GM12878 (cell line): ENCODE data around the gene TNFSF13. TPM values are rescaled to one million over a fixed set of nuclear protein-coding genes. Genes with fewer than 3 reads are reported as not detected.

Source experiments
- ATAC-seq: fragments of 200-7000 bp; cut with Tn5 transposase; 3 replicates; pipeline ENCODE4 v1.9.1; 2020; ENCODE audit warnings: mild to moderate bottlenecking, moderate library complexity
- BruUV-seq: library from RNA; stranded (reverse); fragments of 400-500 nt; replicated peaks from 2 replicates; lab custom pipeline; 2021; lab: Mats Ljungman, UMichigan
- CTCF ChIA-PET: fragments of 300-600 bp; sonication (Branson Sonifier 250); formaldehyde crosslinking; extraction: SDS; loops from one replicate; lab custom pipeline; 2021; ENCODE audit warnings: inconsistent platforms; lab: Yijun Ruan, JAX
- POLR2A ChIA-PET: fragments of 350-600 bp; formaldehyde crosslinking; extraction: SDS; loops from one replicate; lab custom pipeline; 2021; ENCODE audit warnings: inconsistent platforms; lab: Charles Lee
- RAD21 ChIA-PET: fragments of 300-600 bp; sonication (Branson Sonifier 250); formaldehyde crosslinking; loops from one replicate; lab custom pipeline; 2023; ENCODE audit warnings: antibody characterized with exemption; ENCODE audit not compliant: unreplicated experiment; lab: Charles Lee
- SMC1A ChIA-PET: fragments of 300-600 bp; sonication (Branson Sonifier 250); formaldehyde crosslinking; loops from one replicate; lab custom pipeline; 2023; ENCODE audit not compliant: unreplicated experiment, uncharacterized antibody; lab: Charles Lee
- DNase-seq: peaks from one replicate; pipeline ENCODE4 v3.0.0-alpha.2; 2011; ENCODE audit warnings: low read depth, low spot score
- FAIRE-seq: peaks from 3 replicates; lab custom pipeline; 2011; peaks lifted over from hg19 to GRCh38; lab: Jason Lieb, UNC
- H2AFZ ChIP-seq: 2 replicates; pipeline ENCODE4 v1.6.0; 2011; ENCODE audit warnings: low read depth, low read length, control low read depth; ENCODE audit not compliant: control insufficient read depth
- H3K27ac ChIP-seq: 2 replicates; pipeline ENCODE4 v1.5.1; 2011; ENCODE audit warnings: control low read depth; ENCODE audit not compliant: control insufficient read depth, insufficient read depth
- H3K27me3 ChIP-seq, 2 experiments: replicated peaks in 1 of 2; 2 replicates each; pipeline versions ENCODE4 v1.6.0 to v1.6.1; 2011; ENCODE audit warnings: low read length in 1 of 2; ENCODE audit not compliant: control insufficient read depth in 2 of 2, insufficient read depth in 2 of 2
- H3K36me3 ChIP-seq, 2 experiments: 2 replicates each; pipeline ENCODE4 v1.5.1; 2011; ENCODE audit warnings: low read length in 1 of 2; ENCODE audit not compliant: control insufficient read depth in 2 of 2, insufficient read depth in 2 of 2
- H3K4me1 ChIP-seq: 2 replicates; pipeline ENCODE4 v1.6.1; 2011; ENCODE audit warnings: mild to moderate bottlenecking, low read length, moderate library complexity, mixed read lengths; ENCODE audit not compliant: control insufficient read depth, insufficient read depth
- H3K4me2 ChIP-seq: 2 replicates; pipeline ENCODE4 v1.6.0; 2011; ENCODE audit warnings: control low read depth; ENCODE audit not compliant: control insufficient read depth, insufficient read depth
- H3K4me3 ChIP-seq: fragments of 200-600 bp; sonication (generic); 2 replicates; pipeline ENCODE4 v1.5.1; 2016
- H3K79me2 ChIP-seq: 2 replicates; pipeline ENCODE4 v1.6.0; 2011; ENCODE audit warnings: low read length; ENCODE audit not compliant: control insufficient read depth, insufficient read depth
- H3K9ac ChIP-seq: 2 replicates; pipeline ENCODE4 v1.8.0; 2011; ENCODE audit warnings: low read length, control low read depth, mixed read lengths; ENCODE audit not compliant: control insufficient read depth, insufficient read depth
- H3K9me3 ChIP-seq: replicated peaks from 3 replicates; pipeline ENCODE4 v1.5.1; 2011; ENCODE audit warnings: mild to moderate bottlenecking, low read length; ENCODE audit not compliant: control insufficient read depth, insufficient read depth
- H4K20me1 ChIP-seq: 2 replicates; pipeline ENCODE4 v1.6.0; 2011; ENCODE audit not compliant: control insufficient read depth, insufficient read depth
- POLR2A ChIP-seq: IDR thresholded peaks from 2 replicates; pipeline ENCODE4 v1.6.1; 2011; ENCODE audit warnings: low read depth, mild to moderate bottlenecking, low read length
- POLR2AphosphoS5 ChIP-seq: IDR thresholded peaks from 2 replicates; pipeline ENCODE4 v1.6.1; 2011; ENCODE audit warnings: mild to moderate bottlenecking, low read length, inconsistent platforms
- POU2F2 ChIP-seq: IDR thresholded peaks from 3 replicates; pipeline ENCODE4 v1.6.1; 2011; ENCODE audit warnings: low read depth, mild to moderate bottlenecking, low read length, borderline replicate concordance
- RAD51 ChIP-seq: fragments of 450-650 bp; IDR thresholded peaks from 2 replicates; pipeline ENCODE4 v1.6.1; 2016; ENCODE audit warnings: moderate library complexity, mild to moderate bottlenecking, inconsistent platforms
- SMAD5 ChIP-seq: IDR thresholded peaks from 2 replicates; pipeline ENCODE4 v1.6.1; 2016; ENCODE audit warnings: antibody characterized with exemption, low read depth
- WGBS: methylation state at CpG from one replicate; pipeline ENCODE4 v1.1.6; 2016; ENCODE audit warnings: low lambda C conversion rate; ENCODE audit not compliant: insufficient replicate concordance, insufficient coverage; ENCODE audit errors: missing lambda C conversion rate; 5-methylcytosine and 5-hydroxymethylcytosine counted together
- in situ Hi-C: fragments of 300-500 bp; cut with MboI; formaldehyde crosslinking; loops from 9 replicates; pipeline ENCODE4 v1.14.3; 2018; ENCODE audit warnings: mixed read lengths
- intact Hi-C: fragments of 100-400 bp; cut with micrococcal nuclease; formaldehyde crosslinking; loops from one replicate; pipeline ENCODE4 v1.14.2; 2022; ENCODE audit not compliant: unreplicated experiment
- polyA plus RNA-seq, 11 experiments: library from polyadenylated mRNA; depleted of rRNA in 4 of 11; unstranded in 6 of 11; stranded (reverse) in 5 of 11; fragments of >200 nt; fragmentation: Nextera tagmentation in 4 of 11; fragmentation: Illumina TruSeq in 1 of 11; extraction: Ambion mirVana in 4 of 11; extraction: Trizol in 1 of 11; gene quantifications; 1 replicate in 1 of 11; 2 replicates in 10 of 11; pipeline versions ENCODE4 v1.2.1 to v1.2.3, GENCODE V29; 2011 to 2016; ENCODE audit warnings: inconsistent platforms in 2 of 11, missing spikeins in 2 of 11, low read depth in 1 of 11
- total RNA-seq, 4 experiments: library from RNA; depleted of rRNA in 3 of 4; stranded (reverse); fragments of >200 nt in 3 of 4; fragmentation: Illumina TruSeq in 1 of 4; extraction: Trizol in 1 of 4; gene quantifications; 2 replicates each; pipeline versions ENCODE4 v1.2.1 to v1.2.3, GENCODE V29; 2013 to 2021

The TNFSF13 gene
- total and polyA plus RNA-seq, 10 of the 15 experiments (the other 5 are each of a cell fraction or from before 2014, with no cell fraction given), result 0.56 to 14.6 (median 9.7) TPM

GRCh38 chr17:7508846-7509245 lies 49.7 kb upstream of the TNFSF13 start:
- Histone ChIP-seq H3K4me1 (no peaks in the 10 kb centered on the region), H3K36me3 (peaks cover 34 to 40% of the 10 kb centered on the region in 2 experiments; a peak in 3 of 4 replicates), H3K4me2 (no peak overlapping the region), H3K27me3 (no peaks in the 10 kb centered on the region), H3K9me3 (no peaks in the 10 kb centered on the region), H3K79me2 (no peaks in the 10 kb centered on the region)
- ChIA-PET POLR2A (no interaction called here), CTCF (interaction anchor here (0.6 to 1.8 kb wide), 7 partner anchors 11 to 271 kb away, joined by 3 to 4 read pairs (median 3); no protein-coding TSS in a partner anchor)
- FAIRE-seq, result no peak
- in situ Hi-C loops (no loop called here), intact Hi-C loops (no loop called here)
- no peak for ATAC-seq
- no peak for DNase-seq
- WGBS, result 92% methylated on average over 8 of the region's 9 CpGs
- no TSS peak for BruUV-seq
- TF ChIP-seq SMAD5 (no peak), POLR2A (peak; percentile 30; the same call in 1 of the 2 replicates)
- TF ChIP-seq, all 136 proteins: peak for 1
- ChIA-PET RAD21 (no interaction called here), SMC1A (interaction anchor here (1.1 to 1.2 kb wide), 3 partner anchors 22 to 51 kb away, joined by 3 to 4 read pairs (median 3); no protein-coding TSS in a partner anchor)
- H2AFZ ChIP-seq, result no peak overlapping the region
- no peaks in the 10 kb centered on the region for H4K20me1 ChIP-seq
- H3K27ac ChIP-seq, result no peak overlapping the region
- no peak overlapping the region for H3K9ac ChIP-seq
- no peak overlapping the region for H3K4me3 ChIP-seq

GRCh38 chr17:7509937-7510336 lies 48.6 kb upstream of the TNFSF13 start:
- Histone ChIP-seq H3K9me3 (no peaks in the 10 kb centered on the region), H3K4me1 (no peaks in the 10 kb centered on the region), H2AFZ (no peak overlapping the region), H3K27me3 (no peaks in the 10 kb centered on the region), H3K9ac (no peak overlapping the region), H3K4me3 (no peak overlapping the region), H3K79me2 (no peaks in the 10 kb centered on the region), H3K4me2 (no peak overlapping the region), H3K27ac (no peak overlapping the region), H4K20me1 (no peaks in the 10 kb centered on the region), H3K36me3 (peaks cover 29 to 42% of the 10 kb centered on the region in 2 experiments; a peak in 3 of 4 replicates)
- DNase-seq, result no peak
- no peak for FAIRE-seq
- ChIA-PET CTCF (interaction anchor here (0.8 to 1.8 kb wide), 2 partner anchors 19 to 50 kb away, joined by 3 to 4 read pairs; no protein-coding TSS in a partner anchor), POLR2A (no interaction called here), SMC1A (interaction anchor here (1.1 to 1.2 kb wide), 3 partner anchors 20 to 50 kb away, joined by 3 to 4 read pairs (median 3); no protein-coding TSS in a partner anchor), RAD21 (interaction anchor here (0.6 kb wide), 1 partner anchor 142 kb away, joined by 3 read pairs; no protein-coding TSS in a partner anchor)
- TF ChIP-seq POLR2AphosphoS5, result peak; percentile 31; the same call in 1 of the 2 replicates
- no peak for TF ChIP-seq POU2F2
- no peak for TF ChIP-seq RAD51
- no TSS peak for BruUV-seq
- WGBS, result 96% methylated on average over 5 of the region's 5 CpGs
- intact Hi-C loops, result no loop called here
- in situ Hi-C loops, result no loop called here
- ATAC-seq, result no peak
